CD4-positive, alpha-beta T cell treated with Interleukin-21 for 1 hour (primary cell): ENCODE results near the gene CDR2.
"Not testable (repeated sequence)": the region's sequence is repeated elsewhere in the genome, so short reads cannot be mapped to it uniquely, and the experiment has no call there.

ENCODE experiments used
- DNase-seq: peaks from one replicate; pipeline ENCODE4 v3.0.0-alpha.2; 2020

The CDR2 gene

GRCh38 chr16:22374311-22375116, at the start of gene CDR2:
Gene CDR2, minus strand, starts transcription at chr16:22374619. Its CDS starts 310 bp downstream, at chr16:22374309.
- peak; percentile 99 for DNase-seq

- no peak for DNase-seq
These were observed 49.3 kb upstream of the CDR2 start for GRCh38 chr16:22423716-22424115.

DNA sequence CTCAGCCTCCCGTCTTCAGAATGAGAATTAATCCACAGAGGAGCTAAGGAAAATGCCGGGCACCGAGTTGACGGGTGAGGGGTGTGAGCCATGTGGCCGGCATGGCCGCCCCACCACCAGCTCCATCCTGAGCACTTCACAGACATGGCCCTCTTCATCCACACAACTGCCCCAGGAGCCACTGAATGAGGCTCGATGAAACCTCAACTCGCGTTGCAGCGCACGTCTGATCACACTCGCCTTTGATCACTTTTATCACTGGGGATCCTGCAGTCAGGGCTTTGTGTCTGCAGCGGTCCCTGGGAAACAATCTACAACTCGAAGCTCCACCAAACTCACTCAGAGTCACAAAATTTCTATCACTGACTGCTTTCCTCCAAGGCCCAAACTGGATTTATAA, 46.7 kb upstream of the CDR2 start:
- no peak for DNase-seq

GRCh38 chr16:22420606-22421135, 46.3 kb upstream of the CDR2 start:
- no peak for DNase-seq

- no peak for DNase-seq
These were observed 45.5 kb upstream of the CDR2 start for GRCh38 chr16:22419908-22420307.

- no peak for DNase-seq
These were observed 44.4 kb upstream of the CDR2 start for GRCh38 chr16:22418826-22419225.

GRCh38 chr16:22417798-22418197, 43.4 kb upstream of the CDR2 start:
- DNase-seq, result not testable (repeated sequence)

DNA sequence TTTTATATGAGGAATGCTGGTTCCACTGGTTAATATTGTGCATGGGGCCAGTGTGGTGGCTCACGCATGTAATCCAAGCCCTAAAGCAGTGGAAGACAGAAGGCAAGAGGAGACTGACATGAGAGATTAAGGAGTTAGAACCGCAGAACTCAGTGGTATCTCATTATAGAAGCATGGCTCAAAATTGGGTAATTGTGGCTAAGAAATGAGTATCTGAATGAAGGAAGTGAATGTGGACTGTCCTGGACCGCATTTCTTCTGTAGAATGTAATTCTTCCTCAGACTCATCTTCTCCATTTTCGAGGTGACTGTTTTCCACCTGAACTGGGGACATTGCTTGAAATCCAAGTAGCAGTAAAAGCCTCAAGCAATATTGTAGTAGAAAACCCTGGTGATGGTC, 42.6 kb upstream of the CDR2 start:
- no peak for DNase-seq

GRCh38 chr16:22413819-22414218, 39.4 kb upstream of the CDR2 start:
- no peak for DNase-seq

GRCh38 chr16:22407486-22407885, 33.1 kb upstream of the CDR2 start:
- DNase-seq, result no peak

GRCh38 chr16:22402191-22402590, 27.8 kb upstream of the CDR2 start:
- no peak for DNase-seq

GRCh38 chr16:22400900-22401299, 26.5 kb upstream of the CDR2 start:
- no peak for DNase-seq

- DNase-seq, result no peak
These were observed 23.5 kb upstream of the CDR2 start for GRCh38 chr16:22397931-22398330.

- no peak for DNase-seq
These were observed 23.0 kb upstream of the CDR2 start for GRCh38 chr16:22397464-22397863.

DNA sequence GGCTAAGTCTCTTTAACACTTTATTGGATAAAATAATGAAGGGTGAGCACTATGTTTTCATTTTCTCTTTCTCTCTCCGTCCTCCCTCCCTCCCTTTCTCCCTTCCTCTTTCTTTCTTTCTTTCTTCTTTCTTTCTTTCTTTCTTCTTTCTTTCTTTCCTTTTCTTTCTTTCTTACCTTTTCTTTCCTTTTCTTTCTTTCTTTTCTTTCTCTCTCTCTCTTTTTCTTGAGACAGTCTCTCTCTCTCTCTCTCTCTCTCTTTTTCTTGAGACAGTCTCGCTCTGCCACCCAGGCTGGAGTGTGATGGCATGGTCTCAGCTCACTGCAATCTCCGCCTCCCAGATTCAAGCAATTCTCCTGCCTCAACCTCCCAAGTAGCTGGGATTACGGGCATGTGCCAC, 21.5 kb upstream of the CDR2 start:
- DNase-seq, result no peak

- DNase-seq, result no peak
These were observed 19.7 kb upstream of the CDR2 start for GRCh38 chr16:22394121-22394520.

- no peak for DNase-seq
These were observed 13.8 kb upstream of the CDR2 start for GRCh38 chr16:22388101-22388644.

DNA sequence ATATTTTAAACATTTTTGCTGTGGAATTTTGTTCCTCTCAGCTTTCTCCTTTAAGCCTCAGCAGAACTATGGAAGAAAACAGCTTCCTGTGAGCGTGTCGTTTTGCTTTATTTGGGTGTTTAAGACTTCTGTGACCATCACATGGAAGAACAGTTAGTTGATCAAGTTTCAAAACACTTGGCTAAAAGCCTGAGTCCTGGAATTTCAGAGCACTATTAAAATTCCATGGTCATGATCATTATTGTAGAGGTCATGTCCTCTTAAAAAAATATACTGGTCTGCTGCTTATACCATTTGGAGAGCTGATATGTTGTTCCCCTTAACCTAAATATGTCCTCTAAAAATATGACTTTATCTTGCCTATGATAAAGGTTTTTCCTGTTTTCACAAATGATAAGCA, 12.6 kb upstream of the CDR2 start:
- DNase-seq, result no peak

DNA sequence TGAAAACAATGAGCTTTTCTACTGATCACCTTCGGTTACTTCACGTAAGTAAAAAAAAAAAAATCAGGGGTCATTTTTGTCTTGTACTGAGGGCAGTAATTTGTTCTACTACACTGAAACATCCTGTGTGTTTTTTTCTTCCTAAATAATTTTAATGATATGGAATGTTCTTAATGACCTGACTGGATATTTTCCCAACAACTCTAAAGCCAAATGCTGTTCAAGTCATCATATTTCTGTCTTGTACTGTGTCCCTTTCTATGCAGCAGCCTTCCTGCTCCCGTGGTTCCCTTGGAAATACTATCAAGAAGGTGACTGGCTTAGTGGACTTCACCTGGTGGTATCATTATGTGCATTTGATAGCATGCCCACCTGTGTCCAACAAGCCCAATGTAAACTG, 10.8 kb upstream of the CDR2 start:
- no peak for DNase-seq

DNA sequence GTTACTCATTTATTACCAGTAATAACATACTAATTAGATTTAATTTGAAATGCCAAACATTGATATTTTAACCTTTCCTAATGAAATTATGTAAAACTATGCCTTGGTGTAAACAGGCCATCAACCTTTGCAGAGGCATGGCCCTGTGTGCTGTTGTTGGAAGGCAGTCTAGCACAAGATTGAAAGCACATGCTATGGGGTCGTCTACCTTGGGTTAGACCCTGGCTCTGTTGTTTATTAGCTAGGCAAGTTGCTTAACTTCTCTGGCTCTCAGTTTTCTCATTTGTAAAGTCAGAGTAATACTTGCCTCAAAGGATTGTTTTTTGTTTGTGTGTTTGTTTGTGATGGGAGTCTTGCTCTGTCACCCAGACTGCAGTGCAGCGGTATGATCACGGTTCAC, 9.4 kb upstream of the CDR2 start:
- no peak for DNase-seq

DNA sequence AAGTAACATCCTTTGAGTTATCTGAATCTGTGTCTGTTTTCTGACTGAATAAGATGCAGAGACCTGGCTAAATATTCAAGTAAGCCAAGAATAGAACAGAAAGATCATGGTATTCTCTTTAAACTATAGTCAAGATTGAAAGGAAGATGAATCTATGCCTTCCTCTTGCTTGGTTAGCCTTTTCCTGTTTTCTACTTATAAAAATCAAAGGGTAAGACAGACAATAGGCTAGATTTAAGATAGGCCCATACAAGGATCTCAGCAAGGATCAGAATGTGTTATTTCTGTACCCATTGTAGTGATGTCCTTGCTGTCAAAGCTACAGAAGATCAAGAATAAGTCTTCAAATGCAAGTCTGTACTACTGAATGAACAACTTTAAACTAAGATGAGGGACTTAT, 7.0 kb upstream of the CDR2 start:
- no peak for DNase-seq

DNA sequence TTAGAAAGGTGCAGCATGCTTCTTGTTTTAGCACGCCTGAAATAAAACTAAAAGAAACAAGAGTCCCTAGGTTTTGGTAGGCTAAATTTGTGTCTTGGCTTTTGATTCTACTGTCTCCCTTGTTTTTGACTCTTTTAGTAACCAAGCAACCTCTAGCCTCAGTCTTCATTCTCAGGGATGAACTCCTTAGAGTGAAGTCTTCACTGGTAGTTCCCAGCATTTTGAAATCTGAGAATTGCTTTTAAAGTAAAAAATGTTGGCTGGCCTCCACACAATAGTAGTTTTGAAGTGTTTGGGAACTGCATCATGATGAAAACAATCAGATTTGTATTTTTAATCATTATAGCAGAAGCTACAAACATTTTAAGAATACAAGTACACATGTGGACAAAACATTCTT, 6.1 kb upstream of the CDR2 start:
- DNase-seq, result no peak

GRCh38 chr16:22379656-22380055, 5.2 kb upstream of the CDR2 start:
- no peak for DNase-seq

DNA sequence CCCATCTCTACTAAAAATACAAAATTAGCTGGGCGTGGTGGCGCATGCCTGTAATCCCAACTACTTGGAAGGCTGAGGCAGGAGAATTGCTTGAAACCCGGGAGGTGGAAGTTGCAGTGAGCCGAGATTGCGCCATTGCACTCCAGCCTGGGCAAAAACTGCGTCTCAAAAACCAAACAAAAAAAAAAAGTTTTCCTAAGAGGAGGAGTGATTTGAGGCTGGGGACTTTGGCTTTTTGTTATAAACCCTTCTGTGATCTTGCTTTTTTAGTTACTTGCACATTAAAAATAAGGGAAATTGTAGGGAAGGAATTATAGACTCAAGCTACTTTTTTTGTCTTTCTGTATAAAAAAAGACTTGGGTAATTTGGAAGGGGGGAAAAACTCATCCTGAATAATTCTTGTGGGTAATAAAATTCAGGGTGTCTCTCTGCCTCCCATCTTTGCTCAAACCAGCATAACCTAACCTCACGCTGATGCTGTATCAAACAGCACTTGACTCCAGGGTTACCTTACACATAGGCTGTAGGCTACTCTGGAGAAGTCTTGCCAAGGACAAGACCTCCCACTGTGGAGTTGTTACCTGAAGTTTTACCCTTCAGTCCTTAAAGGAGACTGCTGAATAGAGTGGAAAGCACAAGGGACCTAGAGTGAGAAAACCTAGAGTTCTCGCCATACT, 1.7 kb upstream of the CDR2 start:
- no peak for DNase-seq
